Right lobe of liver (tissue), 6 donors: Measurements from ENCODE around the gene TIAL1. TPM values are rescaled to one million over a fixed set of nuclear protein-coding genes. Genes with fewer than 3 reads are reported as not detected.
A peak's percentile ranks its signal among the peaks of the same experiment; 100 is the strongest.

ENCODE experiments used
- ATAC-seq, 4 donors: fragments of 200-7000 bp; cut with Tn5 transposase; one replicate each; pipeline ENCODE4 v1.9.1; 2020; ENCODE audit warnings: mild to moderate bottlenecking in 4 of 4, moderate library complexity in 4 of 4
- DNase-seq, 3 donors: peaks; one replicate each; pipeline ENCODE4 v3.0.0-alpha.2; 2020
- H3K27ac ChIP-seq, 3 donors: fragments of 200-600 bp; one replicate each; pipeline ENCODE4 v1.8.0; 2022
- H3K27me3 ChIP-seq, 2 donors: fragments of 200-600 bp; one replicate each; pipeline ENCODE4 v1.8.0; 2022
- H3K36me3 ChIP-seq, 4 donors: fragments of 200-600 bp; sonication (generic) in 1 of 4; one replicate each; pipeline versions ENCODE4 v1.5.1 to v1.8.0; 2017 to 2022; ENCODE audit warnings: control low read depth in 1 of 4
- H3K4me1 ChIP-seq, 4 donors: fragments of 200-600 bp; sonication (generic) in 1 of 4; one replicate each; pipeline versions ENCODE4 v1.5.1 to v1.8.0; 2017 to 2022; ENCODE audit warnings: control low read depth in 1 of 4
- H3K4me3 ChIP-seq, 3 donors: fragments of 200-600 bp; one replicate each; pipeline ENCODE4 v1.8.0; 2022
- H3K9me3 ChIP-seq, 4 donors: fragments of 200-600 bp; sonication (generic) in 1 of 4; one replicate each; pipeline versions ENCODE4 v1.5.1 to v1.8.0; 2017 to 2022; ENCODE audit warnings: control low read depth in 1 of 4
- CTCF ChIP-seq, 4 donors: fragments of 200-600 bp in 3 of 4; fragments of 450-650 bp in 1 of 4; IDR thresholded peaks; one replicate each; pipeline versions ENCODE4 v1.5.1 to v1.8.0; 2016 to 2022; ENCODE audit warnings: antibody characterized with exemption in 4 of 4, mild to moderate bottlenecking in 2 of 4
- POLR2A ChIP-seq: fragments of 450-650 bp; IDR thresholded peaks from one replicate; pipeline ENCODE4 v1.6.1; 2017; ENCODE audit warnings: antibody characterized with exemption, mild to moderate bottlenecking
- WGBS: methylation state at CpG from one replicate; pipeline ENCODE4 v1.1.6; 2018; ENCODE audit warnings: low coverage, low lambda C conversion rate; ENCODE audit not compliant: insufficient coverage; ENCODE audit errors: missing lambda C conversion rate; 5-methylcytosine and 5-hydroxymethylcytosine counted together
- intact Hi-C, 2 donors: fragments of 100-400 bp; cut with DNase I; formaldehyde crosslinking; loops; one replicate each; pipeline versions ENCODE4 v1.11.2 to v1.14.1; 2022
- total RNA-seq, 6 experiments: library from RNA; depleted of rRNA in 2 of 6; stranded (reverse); fragments of >200 nt in 2 of 6; fragmentation: NEBNext Ultra II Directional in 3 of 6; extraction: Animal tissue kit (Norgen Biotek cat#: 25700) in 3 of 6; gene quantifications; one replicate each; pipeline versions ENCODE4 v1.1.0 to v1.2.4, GENCODE V29; 2016 to 2023
- donor health status: DM: no; HTN: yes; CAD: no.
- donor health status: DM: no; HTN: no; CAD: no.
- donor health status: DM: no; HTN: no; CAD: no.
- donor health status: DM: no; HTN: yes; CAD: no.
- donor health status: DM: no; HTN: yes; CAD: no.

The TIAL1 gene
- total RNA-seq, 6 experiments from 2014 or later = 37.2 to 52.2 (median 46.3) TPM

GRCh38 chr10:119595134-119595675, 1.6 kb downstream of the TIAL1 start:
- WGBS = 5% methylated on average over 5 of the region's 5 CpGs
- Histone ChIP-seq H3K27ac (peak overlapping the region; percentile 97 to 98 (median 98)), H3K27me3 (no peaks in the 10 kb centered on the region), H3K36me3 (peaks cover 0 to 3% (median 0%) of the 10 kb centered on the region in 4 donors), H3K9me3 (no peaks in the 10 kb centered on the region), H3K4me3 (peak overlapping the region; percentile 74 to 79 (median 78)), H3K4me1 (peaks cover 0 to 46% (median 11%) of the 10 kb centered on the region in 4 donors)
- intact Hi-C loops = no loop called here
- no peak for DNase-seq
- no peak for ATAC-seq
- TF ChIP-seq CTCF (IDR thresholded peaks at IDR 0.05) (no peak), POLR2A (no peak)

GRCh38 chr10:119588071-119588470, 8.7 kb downstream of the TIAL1 start:
- Histone ChIP-seq H3K36me3 (peaks cover 0 to 23% (median 8%) of the 10 kb centered on the region in 4 donors), H3K9me3 (no peaks in the 10 kb centered on the region), H3K27me3 (no peaks in the 10 kb centered on the region), H3K27ac (no peak overlapping the region), H3K4me1 (peaks cover 0 to 26% (median 5%) of the 10 kb centered on the region in 4 donors), H3K4me3 (no peak overlapping the region)
- DNase-seq (no peak), ATAC-seq (no peak)
- WGBS = 92% methylated on average over 4 of the region's 4 CpGs
- TF ChIP-seq CTCF (IDR thresholded peaks at IDR 0.05) (no peak), POLR2A (no peak)
- intact Hi-C loops = no loop called here

- no peak for TF ChIP-seq POLR2A
- no peak for TF ChIP-seq CTCF (IDR thresholded peaks at IDR 0.05)
- Histone ChIP-seq H3K36me3 (peaks cover 0 to 78% (median 37%) of the 10 kb centered on the region in 4 donors), H3K9me3 (no peaks in the 10 kb centered on the region), H3K27ac (no peak overlapping the region), H3K4me1 (no peaks in the 10 kb centered on the region), H3K27me3 (no peaks in the 10 kb centered on the region), H3K4me3 (no peak overlapping the region)
- ATAC-seq = no peak
- intact Hi-C loops = no loop called here
- DNase-seq = no peak
- WGBS = 86% methylated on average over 3 of the region's 3 CpGs
Measured at GRCh38 chr10:119578355-119578754, 18.4 kb downstream of the TIAL1 start.

GRCh38 chr10:119575991-119576390, 20.8 kb downstream of the TIAL1 start:
- intact Hi-C loops = no loop called here
- ATAC-seq = no peak
- TF ChIP-seq POLR2A (no peak), CTCF (IDR thresholded peaks at IDR 0.05) (no peak)
- Histone ChIP-seq H3K27ac (no peak overlapping the region), H3K27me3 (no peaks in the 10 kb centered on the region), H3K4me3 (no peak overlapping the region), H3K4me1 (no peaks in the 10 kb centered on the region), H3K36me3 (peaks cover 0 to 74% (median 34%) of the 10 kb centered on the region in 4 donors), H3K9me3 (no peaks in the 10 kb centered on the region)
- DNase-seq = no peak

- Histone ChIP-seq H3K9me3 (no peaks in the 10 kb centered on the region), H3K4me3 (no peak overlapping the region), H3K27ac (no peak overlapping the region), H3K27me3 (no peaks in the 10 kb centered on the region), H3K4me1 (no peaks in the 10 kb centered on the region), H3K36me3 (peaks cover 0 to 73% (median 33%) of the 10 kb centered on the region in 4 donors)
- 48% methylated on average over 5 of the region's 5 CpGs for WGBS
- ATAC-seq = peak in 1 of 4 donors; percentile 25
- intact Hi-C loops = no loop called here
- TF ChIP-seq POLR2A (no peak), CTCF (IDR thresholded peaks at IDR 0.05) (no peak)
- DNase-seq = no peak
Measured at GRCh38 chr10:119575506-119575905, 21.3 kb downstream of the TIAL1 start.
